Activated naive CD4-positive, alpha-beta T cell treated with anti-CD3 and anti-CD28 coated beads, Interleukin-2, amount 50 U/mL, for 24 hours (primary cell): ENCODE results near the gene STRIT1.

ENCODE experiments used
- H3K27ac Mint-ChIP-seq: one replicate; pipeline ENCODE4 v1.8.0; 2021; ENCODE audit warnings: mild to moderate bottlenecking, mixed read lengths
- H3K27me3 Mint-ChIP-seq: one replicate; pipeline ENCODE4 v1.8.0; 2021; ENCODE audit warnings: mixed read lengths
- H3K36me3 Mint-ChIP-seq: one replicate; pipeline ENCODE4 v1.8.0; 2021; ENCODE audit warnings: mixed read lengths
- H3K4me1 Mint-ChIP-seq: one replicate; pipeline ENCODE4 v1.8.0; 2021; ENCODE audit warnings: mixed read lengths
- H3K4me3 Mint-ChIP-seq: one replicate; pipeline ENCODE4 v1.8.0; 2021; ENCODE audit warnings: mild to moderate bottlenecking, mixed read lengths
- H3K9me3 Mint-ChIP-seq: one replicate; pipeline ENCODE4 v1.8.0; 2021; ENCODE audit warnings: mixed read lengths

Gene STRIT1

GRCh38 chr3:155323063-155323666, 29.7 kb upstream of the STRIT1 start:
- Mint-ChIP-seq H3K9me3 (no peaks in the 10 kb centered on the region), H3K4me3 (no peak overlapping the region), H3K36me3 (no peaks in the 10 kb centered on the region), H3K27ac (no peak overlapping the region), H3K27me3 (no peaks in the 10 kb centered on the region), H3K4me1 (no peaks in the 10 kb centered on the region)

GRCh38 chr3:155321418-155321817, 27.9 kb upstream of the STRIT1 start:
- H3K4me1 Mint-ChIP-seq, result no peaks in the 10 kb centered on the region
- H3K36me3 Mint-ChIP-seq, result no peaks in the 10 kb centered on the region
- H3K27ac Mint-ChIP-seq, result no peak overlapping the region
- no peaks in the 10 kb centered on the region for H3K27me3 Mint-ChIP-seq
- H3K4me3 Mint-ChIP-seq, result no peak overlapping the region
- no peaks in the 10 kb centered on the region for H3K9me3 Mint-ChIP-seq

GRCh38 chr3:155320934-155321333, 27.5 kb upstream of the STRIT1 start:
- no peaks in the 10 kb centered on the region for H3K9me3 Mint-ChIP-seq
- no peaks in the 10 kb centered on the region for H3K27me3 Mint-ChIP-seq
- no peaks in the 10 kb centered on the region for H3K36me3 Mint-ChIP-seq
- no peak overlapping the region for H3K4me3 Mint-ChIP-seq
- no peak overlapping the region for H3K27ac Mint-ChIP-seq
- no peaks in the 10 kb centered on the region for H3K4me1 Mint-ChIP-seq

- H3K27ac Mint-ChIP-seq, result no peak overlapping the region
- H3K27me3 Mint-ChIP-seq, result no peaks in the 10 kb centered on the region
- H3K4me3 Mint-ChIP-seq, result no peak overlapping the region
- H3K36me3 Mint-ChIP-seq, result no peaks in the 10 kb centered on the region
- H3K4me1 Mint-ChIP-seq, result no peaks in the 10 kb centered on the region
- no peaks in the 10 kb centered on the region for H3K9me3 Mint-ChIP-seq
Measured at GRCh38 chr3:155318740-155319139, 25.3 kb upstream of the STRIT1 start.

- Mint-ChIP-seq H3K36me3 (no peaks in the 10 kb centered on the region), H3K4me1 (no peaks in the 10 kb centered on the region), H3K27ac (no peak overlapping the region), H3K4me3 (no peak overlapping the region), H3K27me3 (no peaks in the 10 kb centered on the region), H3K9me3 (no peaks in the 10 kb centered on the region)
Measured at GRCh38 chr3:155317211-155317610, 23.7 kb upstream of the STRIT1 start.

- H3K4me1 Mint-ChIP-seq, result no peaks in the 10 kb centered on the region
Measured at GRCh38 chr3:155316426-155316825, 22.9 kb upstream of the STRIT1 start.

GRCh38 chr3:155313916-155314315, 20.4 kb upstream of the STRIT1 start:
- no peak overlapping the region for H3K27ac Mint-ChIP-seq
- no peak overlapping the region for H3K4me3 Mint-ChIP-seq

More at GRCh38 chr3:155316426-155316825, 22.9 kb upstream of the STRIT1 start:
- Mint-ChIP-seq H3K4me3 (no peak overlapping the region), H3K9me3 (no peaks in the 10 kb centered on the region), H3K36me3 (no peaks in the 10 kb centered on the region), H3K27ac (no peak overlapping the region), H3K27me3 (no peaks in the 10 kb centered on the region)

GRCh38 chr3:155313300-155313699, 19.8 kb upstream of the STRIT1 start:
- H3K36me3 Mint-ChIP-seq, result no peaks in the 10 kb centered on the region
- peaks cover 2% of the 10 kb centered on the region for H3K27me3 Mint-ChIP-seq
- H3K4me3 Mint-ChIP-seq, result no peak overlapping the region
- H3K4me1 Mint-ChIP-seq, result no peaks in the 10 kb centered on the region
- H3K27ac Mint-ChIP-seq, result no peak overlapping the region
- no peaks in the 10 kb centered on the region for H3K9me3 Mint-ChIP-seq

More at GRCh38 chr3:155313916-155314315, 20.4 kb upstream of the STRIT1 start:
- Mint-ChIP-seq H3K4me1 (no peaks in the 10 kb centered on the region), H3K9me3 (no peaks in the 10 kb centered on the region), H3K27me3 (peaks cover 2% of the 10 kb centered on the region), H3K36me3 (no peaks in the 10 kb centered on the region)

- Mint-ChIP-seq H3K36me3 (no peaks in the 10 kb centered on the region), H3K27ac (no peak overlapping the region), H3K9me3 (no peaks in the 10 kb centered on the region), H3K4me1 (no peaks in the 10 kb centered on the region), H3K4me3 (no peak overlapping the region), H3K27me3 (peaks cover 2% of the 10 kb centered on the region)
Measured at GRCh38 chr3:155312781-155313180, 19.3 kb upstream of the STRIT1 start.

GRCh38 chr3:155309581-155309980, 16.1 kb upstream of the STRIT1 start:
- Mint-ChIP-seq H3K27me3 (peaks cover 4% of the 10 kb centered on the region), H3K9me3 (no peaks in the 10 kb centered on the region), H3K4me3 (no peak overlapping the region), H3K4me1 (no peaks in the 10 kb centered on the region), H3K36me3 (no peaks in the 10 kb centered on the region), H3K27ac (no peak overlapping the region)

- Mint-ChIP-seq H3K27me3 (peaks cover 4% of the 10 kb centered on the region), H3K9me3 (no peaks in the 10 kb centered on the region), H3K4me3 (no peak overlapping the region), H3K36me3 (no peaks in the 10 kb centered on the region), H3K27ac (no peak overlapping the region), H3K4me1 (no peaks in the 10 kb centered on the region)
Measured at GRCh38 chr3:155308831-155309230, 15.3 kb upstream of the STRIT1 start.

GRCh38 chr3:155307183-155307582, 13.7 kb upstream of the STRIT1 start:
- Mint-ChIP-seq H3K9me3 (no peaks in the 10 kb centered on the region), H3K36me3 (no peaks in the 10 kb centered on the region), H3K27ac (no peak overlapping the region), H3K4me1 (no peaks in the 10 kb centered on the region), H3K4me3 (no peak overlapping the region), H3K27me3 (peaks cover 4% of the 10 kb centered on the region)

- Mint-ChIP-seq H3K4me3 (no peak overlapping the region), H3K36me3 (no peaks in the 10 kb centered on the region), H3K4me1 (no peaks in the 10 kb centered on the region), H3K27ac (no peak overlapping the region), H3K27me3 (peaks cover 2% of the 10 kb centered on the region), H3K9me3 (peaks cover 3% of the 10 kb centered on the region)
Measured at GRCh38 chr3:155304394-155304793, 10.9 kb upstream of the STRIT1 start.

GRCh38 chr3:155303540-155304097, 10.1 kb upstream of the STRIT1 start:
- peaks cover 2% of the 10 kb centered on the region for H3K27me3 Mint-ChIP-seq
- no peaks in the 10 kb centered on the region for H3K36me3 Mint-ChIP-seq
- H3K4me3 Mint-ChIP-seq, result no peak overlapping the region
- peaks cover 3% of the 10 kb centered on the region for H3K9me3 Mint-ChIP-seq
- H3K4me1 Mint-ChIP-seq, result no peaks in the 10 kb centered on the region
- H3K27ac Mint-ChIP-seq, result no peak overlapping the region

- no peaks in the 10 kb centered on the region for H3K36me3 Mint-ChIP-seq
- no peaks in the 10 kb centered on the region for H3K4me1 Mint-ChIP-seq
- no peak overlapping the region for H3K4me3 Mint-ChIP-seq
- no peak overlapping the region for H3K27ac Mint-ChIP-seq
- peaks cover 3% of the 10 kb centered on the region for H3K9me3 Mint-ChIP-seq
- peaks cover 2% of the 10 kb centered on the region for H3K27me3 Mint-ChIP-seq
Measured at GRCh38 chr3:155302891-155303290, 9.4 kb upstream of the STRIT1 start.

GRCh38 chr3:155302481-155302880, 9.0 kb upstream of the STRIT1 start:
- Mint-ChIP-seq H3K4me3 (no peak overlapping the region), H3K4me1 (no peaks in the 10 kb centered on the region), H3K27me3 (peaks cover 1% of the 10 kb centered on the region), H3K9me3 (peaks cover 7% of the 10 kb centered on the region), H3K27ac (no peak overlapping the region), H3K36me3 (no peaks in the 10 kb centered on the region)

- H3K27me3 Mint-ChIP-seq, result no peaks in the 10 kb centered on the region
- H3K27ac Mint-ChIP-seq, result no peak overlapping the region
- no peaks in the 10 kb centered on the region for H3K4me1 Mint-ChIP-seq
- H3K4me3 Mint-ChIP-seq, result no peak overlapping the region
- H3K9me3 Mint-ChIP-seq, result peaks cover 19% of the 10 kb centered on the region
- no peaks in the 10 kb centered on the region for H3K36me3 Mint-ChIP-seq
Measured at GRCh38 chr3:155297100-155297499, 3.6 kb upstream of the STRIT1 start.
